Neural progenitor cell (in vitro differentiated cells): ENCODE measurements around the gene SMPDL3A.

Source experiments
- CTCF ChIP-seq: fragments of 200-600 bp; sonication (generic); IDR thresholded peaks from 2 replicates; pipeline ENCODE4 v1.5.1; 2017; ENCODE audit warnings: antibody characterized with exemption, mild to moderate bottlenecking
- EZH2 ChIP-seq: fragments of 200-600 bp; sonication (generic); IDR thresholded peaks from 2 replicates; pipeline ENCODE4 v1.6.1; 2017; ENCODE audit warnings: antibody characterized with exemption, mild to moderate bottlenecking, moderate library complexity
- EZH2phosphoT487 ChIP-seq: fragments of 200-600 bp; sonication (generic); IDR thresholded peaks from 2 replicates; pipeline ENCODE4 v1.6.1; 2017; ENCODE audit warnings: antibody characterized with exemption

- TF ChIP-seq CTCF (no peak), EZH2 (no peak), EZH2phosphoT487 (no peak)
Observed at GRCh38 chr6:122817766-122818165, 28.7 kb downstream of the SMPDL3A start.
